HCT116 (cell line): ENCODE results near the gene KMT2C.

Source experiments
- CTCF ChIP-seq, 3 experiments: fragments of 200-600 bp in 1 of 3; sonication (generic) in 1 of 3; IDR thresholded peaks in 2 of 3; conservative IDR thresholded peaks in 1 of 3; 2 replicates each; pipeline ENCODE4 v1.5.1; 2012 to 2017; ENCODE audit warnings: low read depth in 2 of 3, low read length in 2 of 3, antibody characterized with exemption in 1 of 3, borderline replicate concordance in 1 of 3, control low read depth in 1 of 3, mild to moderate bottlenecking in 1 of 3, mixed read lengths in 1 of 3, mixed run types in 1 of 3, moderate library complexity in 1 of 3; ENCODE audit not compliant: insufficient read depth in 1 of 3
- EZH2 ChIP-seq: fragments of 200-600 bp; sonication (generic); IDR thresholded peaks from 2 replicates; pipeline ENCODE4 v1.6.1; 2017; ENCODE audit warnings: antibody characterized with exemption, mixed run types
- FOSL1 ChIP-seq: IDR thresholded peaks from 2 replicates; pipeline ENCODE4 v1.6.1; 2012; ENCODE audit warnings: low read depth
- POLR2A ChIP-seq: IDR thresholded peaks from 2 replicates; pipeline ENCODE4 v1.7.0; 2011; ENCODE audit warnings: borderline replicate concordance; ENCODE audit not compliant: insufficient read depth, insufficient read length; ENCODE audit errors: extremely low read depth
- SRF ChIP-seq: IDR thresholded peaks from 2 replicates; pipeline ENCODE4 v1.6.1; 2012; ENCODE audit warnings: low read depth

- TF ChIP-seq POLR2A (no peak), CTCF (IDR thresholded peaks at IDR 0.05 in 2 of 3, conservative IDR thresholded peaks at IDR 0.05 in 1 of 3; ENCODE audit: borderline replicate concordance in 1 of 3, insufficient read depth in 1 of 3, low read depth in 2 of 3, low read length in 2 of 3) (no peak), FOSL1 (no peak), EZH2 (no peak), SRF (no peak)
Observed at GRCh38 chr7:152435384-152436110, at the start of gene KMT2C.
